Inflammatory macrophage treated with lipopolysaccharide for 4 hours (primary cell): ENCODE results near the gene ANTXR1.
A peak's percentile ranks its signal among the peaks of the same experiment; 100 is the strongest.

Experiments
- DNase-seq: peaks from one replicate; pipeline ENCODE4 v3.0.0-alpha.2; 2020

ANTXR1 gene

DNA sequence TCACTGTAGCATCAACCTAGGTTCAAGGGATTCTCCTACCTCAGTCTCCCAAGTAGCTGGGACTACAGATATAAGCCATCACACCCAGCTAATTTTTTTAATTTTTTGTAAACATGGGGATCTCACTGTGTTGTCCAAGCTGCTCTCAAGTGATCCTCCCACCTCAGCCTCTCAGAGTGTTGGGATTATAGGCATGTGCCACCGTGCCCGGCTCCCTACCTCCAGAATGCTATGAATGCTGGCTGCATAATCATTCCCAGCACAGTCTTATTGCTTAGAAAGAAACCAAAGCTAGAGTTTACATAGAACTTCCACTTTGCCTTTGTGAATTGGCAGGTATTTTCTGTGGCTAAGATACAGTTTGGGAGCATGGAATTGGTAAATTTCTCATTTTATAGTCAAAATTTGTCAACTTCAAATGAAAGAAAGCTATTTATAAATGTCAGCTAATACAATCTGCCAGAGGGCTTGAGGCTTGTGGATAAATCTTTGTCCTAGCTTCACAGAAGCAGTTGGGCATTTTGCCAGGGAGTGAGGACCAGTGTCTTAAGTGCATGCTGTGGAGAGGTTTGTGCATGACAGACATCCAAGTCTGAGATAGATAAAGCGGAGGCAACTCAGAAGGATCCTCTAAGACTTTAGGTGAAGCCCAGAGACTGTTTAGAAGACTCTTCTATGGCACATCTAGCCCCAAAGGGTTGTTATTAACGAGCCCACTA lies 175.4 kb downstream of the ANTXR1 start:
- DNase-seq, result no peak

GRCh38 chr2:69190743-69191404 lies 177.9 kb downstream of the ANTXR1 start:
- no peak for DNase-seq

GRCh38 chr2:69191634-69192033 lies 178.7 kb downstream of the ANTXR1 start:
- no peak for DNase-seq

- no peak for DNase-seq
These were observed 179.4 kb downstream of the ANTXR1 start for GRCh38 chr2:69192176-69192945.

DNA sequence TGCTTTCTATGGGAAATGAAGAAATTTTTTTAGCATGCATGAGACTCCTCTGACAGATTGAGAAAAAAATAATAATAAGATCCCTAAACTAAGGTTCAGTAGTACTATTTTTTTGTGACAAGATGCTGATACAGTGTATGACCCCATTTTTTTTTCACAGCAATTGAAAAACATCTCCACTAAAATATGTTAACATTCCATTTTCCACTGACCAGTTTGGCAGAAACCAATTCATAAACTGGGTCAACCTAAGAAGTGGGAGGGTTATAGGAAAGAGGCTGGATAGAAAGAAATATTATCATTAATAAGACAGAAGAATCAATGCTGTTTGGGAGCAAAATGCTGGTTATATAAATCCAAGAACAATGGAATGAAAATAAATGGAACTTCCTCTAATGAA lies 182.7 kb downstream of the ANTXR1 start:
- no peak for DNase-seq

GRCh38 chr2:69196327-69197117 lies 183.5 kb downstream of the ANTXR1 start:
- DNase-seq, result peak; percentile 46

- peak; percentile 44 for DNase-seq
These were observed 187.1 kb downstream of the ANTXR1 start for GRCh38 chr2:69200107-69200520.

GRCh38 chr2:69201259-69201658 lies 188.3 kb downstream of the ANTXR1 start:
- DNase-seq, result peak; percentile 37

DNA sequence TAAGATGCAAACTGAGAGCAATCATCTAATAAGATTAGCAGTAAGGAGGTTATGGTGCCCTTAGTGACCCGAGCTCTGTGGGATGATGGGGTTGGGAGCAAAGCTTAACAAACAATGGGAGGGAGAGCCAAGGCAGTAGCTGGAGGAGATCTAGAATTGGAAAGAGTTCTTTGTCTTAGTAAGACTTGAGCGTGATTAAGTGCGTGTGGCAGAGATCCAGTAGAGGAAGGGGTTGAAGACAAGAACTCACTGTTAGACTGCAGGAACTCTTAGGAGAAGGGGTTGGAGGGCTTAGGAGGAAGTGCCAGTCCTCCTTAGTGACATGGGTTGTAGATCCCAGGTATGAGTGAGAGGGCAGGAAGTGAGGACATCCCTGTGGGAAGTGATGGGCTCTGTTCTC lies 189.3 kb downstream of the ANTXR1 start:
- DNase-seq, result no peak

GRCh38 chr2:69203166-69203985 lies 190.4 kb downstream of the ANTXR1 start:
- no peak for DNase-seq

DNA sequence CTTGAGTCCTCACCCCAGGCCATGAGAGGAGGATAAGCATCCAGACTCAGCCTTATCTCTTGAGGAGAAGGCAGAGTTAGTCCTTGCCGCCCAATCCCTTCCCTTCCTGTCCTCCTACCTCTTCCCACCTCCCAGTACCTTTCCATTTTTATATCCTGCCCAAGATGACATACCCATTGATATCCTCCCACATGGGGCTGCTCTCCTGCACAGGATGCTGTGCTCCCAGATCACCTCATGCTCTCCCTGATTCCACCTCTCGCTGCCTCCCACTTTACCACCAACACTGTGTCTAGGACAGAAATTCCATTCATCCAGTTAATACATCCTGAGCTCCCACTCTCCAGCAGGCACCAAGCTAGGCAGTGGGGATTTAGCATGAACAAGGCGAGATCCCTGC lies 191.7 kb downstream of the ANTXR1 start:
- DNase-seq, result no peak

DNA sequence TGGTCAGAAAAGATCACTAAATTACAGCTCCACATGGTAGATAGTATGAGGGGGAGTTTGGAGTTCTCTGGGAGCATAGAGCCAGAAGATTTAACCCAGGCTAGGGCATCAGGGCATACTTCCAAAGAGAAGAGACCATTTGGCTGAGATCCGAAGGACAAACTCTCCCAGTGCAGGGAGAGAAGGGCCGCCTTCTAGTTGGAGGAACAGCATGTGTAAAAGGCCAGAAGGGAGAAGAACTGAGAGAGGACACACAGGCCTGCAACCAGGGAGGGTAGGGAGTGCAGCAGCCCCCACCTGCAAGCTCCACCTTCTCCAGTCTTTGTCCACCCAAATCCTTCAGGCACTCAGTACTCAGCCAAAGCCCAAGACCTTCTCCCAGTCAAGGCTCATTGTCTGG lies 192.1 kb downstream of the ANTXR1 start:
- DNase-seq, result no peak

DNA sequence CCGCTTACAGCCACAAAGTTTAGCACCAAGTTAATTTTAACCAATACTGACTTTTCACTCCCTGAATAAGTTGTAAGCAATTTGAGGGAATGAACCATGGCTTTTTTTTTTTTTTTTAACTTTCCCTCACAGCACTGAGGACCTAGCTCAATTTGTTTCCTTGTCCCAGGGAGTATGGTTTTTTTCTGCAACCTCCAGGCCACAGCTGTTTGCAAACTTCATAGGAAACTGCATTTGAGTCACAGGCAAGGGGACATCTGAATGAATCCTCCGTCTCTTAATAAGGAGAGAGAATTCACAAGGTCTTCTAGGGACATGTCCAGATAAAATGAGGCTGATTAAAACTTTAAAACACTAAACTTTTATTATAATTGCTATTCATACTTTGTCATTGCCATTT lies 192.5 kb downstream of the ANTXR1 start:
- DNase-seq, result no peak

GRCh38 chr2:69208023-69208595 lies 195.1 kb downstream of the ANTXR1 start:
- DNase-seq, result no peak

GRCh38 chr2:69209482-69209881 lies 196.5 kb downstream of the ANTXR1 start:
- DNase-seq, result no peak

- no peak for DNase-seq
These were observed 197.4 kb downstream of the ANTXR1 start for GRCh38 chr2:69210385-69210784.

DNA sequence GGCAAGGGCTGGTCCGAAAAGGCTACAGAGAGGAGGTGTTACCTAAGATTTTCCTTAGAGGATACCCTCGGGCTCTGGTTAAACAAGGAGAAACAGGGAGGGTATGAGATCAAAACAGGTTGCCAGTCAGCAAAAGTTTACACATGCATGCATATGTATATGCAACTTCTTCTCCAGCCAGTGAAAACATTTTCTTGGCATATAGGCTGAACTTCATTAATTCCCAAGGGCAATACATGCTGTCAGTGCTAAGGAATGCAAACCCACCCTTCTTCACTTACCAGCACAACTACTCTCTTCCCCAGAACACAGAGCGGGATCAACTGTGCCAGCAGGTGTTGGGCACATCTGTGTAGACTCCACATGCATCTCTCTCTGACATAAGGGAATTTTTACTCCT lies 198.1 kb downstream of the ANTXR1 start:
- DNase-seq, result no peak

DNA sequence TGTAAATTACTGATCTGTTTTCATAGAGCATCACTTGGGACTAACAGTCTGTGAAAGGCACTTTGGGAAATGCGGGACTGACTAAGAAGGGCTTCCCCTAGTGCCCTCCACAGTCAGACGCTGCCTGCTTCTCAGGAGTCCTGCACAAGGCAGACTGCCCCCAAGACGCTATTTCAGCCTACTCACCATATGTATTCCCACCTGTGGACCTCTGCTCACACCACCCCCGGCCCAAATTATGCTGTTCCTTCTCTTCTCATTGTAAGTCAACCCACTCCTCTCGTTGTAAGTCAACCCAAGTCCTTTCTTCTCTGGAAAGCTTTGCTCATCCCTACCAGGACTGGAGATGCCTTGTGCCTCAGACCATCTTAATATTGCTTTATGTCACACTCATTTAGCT lies 198.7 kb downstream of the ANTXR1 start:
- DNase-seq, result no peak

DNA sequence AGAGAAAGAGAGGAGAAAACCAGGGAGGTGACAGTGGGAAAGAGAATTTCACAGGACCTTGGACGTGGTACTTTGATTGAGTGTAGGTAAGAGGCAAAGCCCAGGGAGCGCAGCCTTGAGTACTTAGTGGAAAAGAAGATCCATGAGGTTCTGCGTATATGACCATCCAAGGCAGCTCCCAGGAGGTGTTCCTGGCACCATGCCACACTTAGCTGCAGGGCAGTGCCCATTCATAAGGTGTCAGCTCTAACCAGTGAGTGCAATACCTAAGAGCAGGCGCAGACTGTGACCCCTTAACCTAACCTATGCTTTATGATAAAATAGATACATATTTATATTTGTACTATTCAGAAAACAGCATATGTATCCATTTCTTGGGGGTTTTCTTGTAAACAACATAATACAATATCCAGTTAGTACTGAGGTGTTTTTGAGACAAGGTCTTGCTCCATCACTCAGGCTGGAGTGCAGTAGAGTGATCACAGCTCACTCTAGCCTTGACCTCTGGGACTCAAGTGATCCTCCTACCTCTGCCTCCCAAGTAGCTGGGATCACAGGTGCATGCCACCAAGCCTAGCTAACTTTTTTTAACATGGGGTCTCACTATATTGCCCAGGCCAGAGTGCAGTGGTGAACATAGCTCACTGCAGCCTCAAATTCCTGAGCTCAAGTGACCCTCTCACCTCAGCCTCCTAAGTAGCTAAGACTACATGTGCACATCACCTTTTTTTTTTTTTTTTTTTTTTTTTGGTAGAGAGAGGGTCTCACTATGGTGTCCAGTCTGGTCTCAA lies 199.5 kb downstream of the ANTXR1 start:
- no peak for DNase-seq

DNA sequence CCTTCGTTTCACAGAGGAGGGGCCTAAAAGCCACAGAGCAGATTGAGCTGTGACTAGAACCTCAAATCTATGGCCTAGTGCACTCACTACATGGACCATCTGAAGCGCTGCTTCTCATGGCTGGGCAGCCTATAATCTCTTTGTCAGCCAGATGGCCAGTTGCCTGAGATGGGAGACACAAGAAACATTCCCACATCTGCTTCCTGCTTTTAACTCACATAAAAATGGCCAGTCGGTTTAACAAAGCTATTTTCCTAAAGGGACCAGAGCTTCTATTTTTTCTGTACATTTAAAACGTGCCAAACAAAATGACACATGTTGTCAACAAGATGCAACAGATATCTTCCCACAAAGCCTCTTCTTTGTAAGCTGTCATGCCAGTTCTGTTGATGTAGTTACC lies 200.2 kb downstream of the ANTXR1 start:
- no peak for DNase-seq

DNA sequence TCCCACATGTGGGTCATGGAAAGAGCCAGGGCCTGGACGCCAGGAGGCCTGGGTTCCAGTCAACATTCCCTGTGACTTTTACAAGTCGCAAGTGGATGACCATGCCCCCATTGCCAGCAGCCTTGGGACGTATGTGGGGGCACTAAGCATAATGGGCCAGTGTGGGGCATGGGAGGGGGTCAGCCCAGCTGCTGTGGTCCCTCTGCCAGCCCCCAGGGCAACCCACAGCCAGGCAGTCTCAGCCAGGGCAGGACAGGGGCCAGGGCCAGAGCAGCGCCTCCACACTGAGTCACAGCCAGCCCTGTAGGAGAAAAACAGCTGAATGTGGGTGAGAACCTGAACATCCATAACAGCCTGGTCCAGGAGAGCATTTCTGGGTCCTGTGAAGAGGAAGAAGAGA lies 200.8 kb downstream of the ANTXR1 start:
- DNase-seq, result no peak
